GM21515 (cell line): ENCODE results near the gene B4GALT3.

Source experiments
- ATAC-seq: cut with Tn5 transposase; IDR thresholded peaks from one replicate; pipeline ENCODE4 v1.9.1; 2021; ENCODE audit not compliant: unreplicated experiment

Gene B4GALT3

DNA sequence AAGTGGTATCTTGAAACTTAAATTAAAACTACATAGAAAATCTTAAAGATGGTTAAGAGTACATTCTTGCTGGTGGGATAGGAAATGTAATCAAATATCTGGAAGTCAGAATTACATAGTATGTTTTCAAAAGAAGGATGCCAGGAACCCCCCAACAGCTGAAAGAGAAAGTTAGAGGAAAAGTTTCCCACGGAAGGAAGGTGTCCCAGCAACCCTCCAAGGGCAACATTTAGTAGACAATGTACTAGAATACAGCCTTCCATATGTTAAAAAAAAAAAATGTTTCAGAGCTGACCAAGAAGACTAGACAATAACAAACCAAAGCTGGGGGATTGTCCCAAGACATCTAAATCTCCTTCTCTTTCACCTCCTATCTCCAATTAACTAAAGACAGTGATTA, 47.0 kb downstream of the B4GALT3 start:
- no peak for ATAC-seq

GRCh38 chr1:161128591-161129420, 48.5 kb downstream of the B4GALT3 start:
- ATAC-seq, result no peak

DNA sequence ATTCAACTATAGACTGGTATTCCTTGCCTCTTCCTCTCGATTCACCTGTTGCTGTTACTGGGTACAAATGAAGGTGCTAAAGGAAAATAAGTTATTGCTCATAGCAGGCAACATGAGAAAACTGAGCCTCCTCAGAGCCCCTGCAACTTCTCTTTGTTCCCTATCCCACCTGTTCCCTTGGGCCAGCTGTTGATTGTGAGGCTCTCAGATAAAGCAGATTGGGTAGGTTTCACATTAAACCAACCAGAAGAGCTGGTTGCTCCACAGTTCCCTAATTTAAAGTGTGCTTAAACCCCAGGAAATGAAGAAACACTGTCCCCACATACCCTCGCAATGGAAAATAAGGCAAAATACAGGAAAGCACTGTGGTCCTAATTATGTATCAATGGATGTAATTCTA, 49.7 kb downstream of the B4GALT3 start:
- no peak for ATAC-seq

DNA sequence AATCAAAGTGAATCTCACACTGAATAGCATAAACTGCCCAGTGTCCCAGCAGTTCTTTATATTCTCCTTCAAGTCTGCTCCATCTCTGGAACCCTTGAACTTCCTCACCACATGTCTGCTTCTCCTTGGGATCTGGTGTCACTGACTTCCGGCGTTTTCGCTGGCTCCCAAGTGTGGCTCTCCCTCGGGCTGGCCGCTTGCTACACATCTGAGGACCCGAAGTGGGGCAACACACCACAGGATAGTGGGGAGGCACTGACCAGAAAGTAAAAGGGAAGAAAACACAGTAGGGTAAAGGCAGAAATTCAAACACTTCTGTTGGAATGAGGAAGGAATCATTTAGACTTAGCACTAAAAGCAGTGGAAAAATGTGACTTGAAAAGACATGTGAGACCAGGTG, 54.3 kb downstream of the B4GALT3 start:
- ATAC-seq, result no peak

DNA sequence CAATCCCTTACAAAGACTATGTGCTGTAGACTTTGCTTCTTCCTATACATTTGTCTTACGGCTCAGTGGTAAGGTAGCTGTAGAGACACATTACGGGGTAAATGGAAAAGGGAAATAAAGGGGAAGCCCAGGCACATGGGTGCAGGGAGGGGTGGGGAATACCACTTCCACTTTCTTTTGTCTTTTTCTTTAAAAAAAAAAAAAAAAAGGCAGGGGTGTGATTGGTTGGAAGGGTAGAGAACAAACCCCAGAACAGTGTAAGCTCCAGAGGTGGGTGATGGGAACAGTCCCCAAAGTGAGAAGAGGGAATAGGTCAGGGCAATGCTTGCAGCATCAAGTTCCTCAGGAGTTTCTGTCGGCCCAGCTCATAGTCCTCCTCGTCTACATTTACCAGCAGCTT, 55.5 kb downstream of the B4GALT3 start:
- ATAC-seq, result no peak
